ENCODE data around the gene WDR82.

WDR82 gene

GRCh38 chr3:52310861-52311575, 32.6 kb upstream of the WDR82 start:
- intact Hi-C loops (cut with DNase I): no loop called here
- no peak for DNase-seq

- no peak for DNase-seq
- intact Hi-C loops (cut with DNase I): no loop called here
Measured at GRCh38 chr3:52308308-52308707, 29.9 kb upstream of the WDR82 start.

GRCh38 chr3:52306978-52307377, 28.5 kb upstream of the WDR82 start:
- DNase-seq: no peak
- intact Hi-C loops (cut with DNase I): no loop called here

GRCh38 chr3:52305926-52306325, 27.5 kb upstream of the WDR82 start:
- DNase-seq: no peak
- intact Hi-C loops (cut with DNase I): no loop called here

GRCh38 chr3:52303811-52304210, 25.4 kb upstream of the WDR82 start:
- intact Hi-C loops (cut with DNase I): no loop called here

GRCh38 chr3:52302426-52303145, 24.1 kb upstream of the WDR82 start:
- intact Hi-C loops (cut with DNase I): no loop called here
- DNase-seq: peak in 1 of 10 donors; percentile 77

More at GRCh38 chr3:52303811-52304210, 25.4 kb upstream of the WDR82 start:
- no peak for DNase-seq

- intact Hi-C loops (cut with DNase I): no loop called here
- DNase-seq: peak in 2 of 10 donors; percentile 33 to 71
Measured at GRCh38 chr3:52299879-52300611, 21.6 kb upstream of the WDR82 start.

GRCh38 chr3:52299247-52299878, 20.9 kb upstream of the WDR82 start:
- intact Hi-C loops (cut with DNase I): no loop called here

GRCh38 chr3:52298149-52299098, 20.0 kb upstream of the WDR82 start:
- intact Hi-C loops (cut with DNase I): no loop called here
- peak in 2 of 10 donors; percentile 58 to 60 for DNase-seq

More at GRCh38 chr3:52299247-52299878, 20.9 kb upstream of the WDR82 start:
- peak in 2 of 10 donors; percentile 51 to 53 for DNase-seq

GRCh38 chr3:52297242-52298148, 19.0 kb upstream of the WDR82 start:
- intact Hi-C loops (cut with DNase I): no loop called here
- peak in 2 of 10 donors; percentile 16 to 58 for DNase-seq

- intact Hi-C loops (cut with DNase I): no loop called here
- peak in 2 of 10 donors; percentile 20 to 52 for DNase-seq
Measured at GRCh38 chr3:52295671-52296208, 17.3 kb upstream of the WDR82 start.

GRCh38 chr3:52294320-52295150, 16.1 kb upstream of the WDR82 start:
- peak in 3 of 10 donors; percentile 36 to 67 (median 37) for DNase-seq
- intact Hi-C loops (cut with DNase I): loop anchor here (5.0 kb wide), 1 partner anchor 43 kb away; no protein-coding TSS in a partner anchor

GRCh38 chr3:52293491-52294319, 15.3 kb upstream of the WDR82 start:
- peak in 3 of 10 donors; percentile 34 to 62 (median 49) for DNase-seq
- intact Hi-C loops (cut with DNase I): loop anchor here (5.0 kb wide), 1 partner anchor 44 kb away; no protein-coding TSS in a partner anchor

GRCh38 chr3:52292247-52293065, 14.0 kb upstream of the WDR82 start:
- intact Hi-C loops (cut with DNase I): loop anchor here (5.0 kb wide), 1 partner anchor 45 kb away; no protein-coding TSS in a partner anchor
- DNase-seq: peak in 3 of 10 donors; percentile 60 to 72 (median 64)
